GM10248 (cell line): ENCODE measurements around the gene CACNA2D3.
A peak's percentile ranks its signal among the peaks of the same experiment; 100 is the strongest.

Experiments used
- CTCF ChIA-PET: fragments of 300-600 bp; sonication (Branson Sonifier 250); formaldehyde crosslinking; extraction: SDS; loops from one replicate; lab custom pipeline; 2021; ENCODE audit warnings: antibody characterized with exemption; lab: Yijun Ruan, JAX
- POLR2A ChIA-PET: fragments of 350-650 bp; sonication (Branson Sonifier 250); formaldehyde crosslinking; extraction: SDS; loops from one replicate; lab custom pipeline; 2020; ENCODE audit warnings: antibody characterized with exemption; lab: Yijun Ruan, JAX
- DNase-seq: peaks from one replicate; pipeline ENCODE4 v3.0.0; 2012; ENCODE audit errors: extremely low spot score
- TF ChIP-seq, protein P1 (sequence below): IDR thresholded peaks from 2 replicates; pipeline ENCODE4 v1.5.1; 2012; ENCODE audit warnings: mild to moderate bottlenecking, low read depth; ENCODE audit errors: extremely low read depth, missing control alignments, control extremely low read depth

Gene CACNA2D3

GRCh38 chr3:54366007-54366750, 243.8 kb downstream of the CACNA2D3 start:
- CTCF ChIA-PET, result interaction anchor here (0.7 to 1.2 kb wide), 2 partner anchors 9 to 16 kb away, joined by 3 read pairs; no protein-coding TSS in a partner anchor
- TF ChIP-seq, protein P1, sequence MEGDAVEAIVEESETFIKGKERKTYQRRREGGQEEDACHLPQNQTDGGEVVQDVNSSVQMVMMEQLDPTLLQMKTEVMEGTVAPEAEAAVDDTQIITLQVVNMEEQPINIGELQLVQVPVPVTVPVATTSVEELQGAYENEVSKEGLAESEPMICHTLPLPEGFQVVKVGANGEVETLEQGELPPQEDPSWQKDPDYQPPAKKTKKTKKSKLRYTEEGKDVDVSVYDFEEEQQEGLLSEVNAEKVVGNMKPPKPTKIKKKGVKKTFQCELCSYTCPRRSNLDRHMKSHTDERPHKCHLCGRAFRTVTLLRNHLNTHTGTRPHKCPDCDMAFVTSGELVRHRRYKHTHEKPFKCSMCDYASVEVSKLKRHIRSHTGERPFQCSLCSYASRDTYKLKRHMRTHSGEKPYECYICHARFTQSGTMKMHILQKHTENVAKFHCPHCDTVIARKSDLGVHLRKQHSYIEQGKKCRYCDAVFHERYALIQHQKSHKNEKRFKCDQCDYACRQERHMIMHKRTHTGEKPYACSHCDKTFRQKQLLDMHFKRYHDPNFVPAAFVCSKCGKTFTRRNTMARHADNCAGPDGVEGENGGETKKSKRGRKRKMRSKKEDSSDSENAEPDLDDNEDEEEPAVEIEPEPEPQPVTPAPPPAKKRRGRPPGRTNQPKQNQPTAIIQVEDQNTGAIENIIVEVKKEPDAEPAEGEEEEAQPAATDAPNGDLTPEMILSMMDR, result no peak
- no peak for DNase-seq
- POLR2A ChIA-PET, result no interaction called here

DNA sequence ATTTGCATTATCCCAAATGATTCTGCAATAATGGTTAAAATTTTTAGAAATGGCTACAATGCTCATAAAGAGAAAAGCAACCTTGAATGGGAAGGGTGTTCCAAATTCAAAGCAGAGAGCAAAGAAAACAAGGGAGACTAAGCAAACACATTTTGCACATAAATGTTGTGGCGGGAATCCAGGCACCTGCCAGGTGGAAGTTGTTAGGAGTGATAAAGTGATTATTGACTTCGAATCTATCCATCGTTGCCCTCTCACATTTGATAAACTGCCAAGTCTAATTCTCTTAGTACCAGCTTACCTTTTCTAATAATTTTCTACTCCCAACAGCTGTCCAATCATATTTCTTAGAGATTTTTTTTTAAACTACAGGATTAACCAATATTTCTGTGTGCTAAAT, 244.5 kb downstream of the CACNA2D3 start:
- no peak for DNase-seq
- ChIA-PET POLR2A (no interaction called here), CTCF (interaction anchor here (0.7 to 1.2 kb wide), 2 partner anchors 10 to 16 kb away, joined by 3 read pairs; no protein-coding TSS in a partner anchor)
- TF ChIP-seq, protein P1, result no peak

DNA sequence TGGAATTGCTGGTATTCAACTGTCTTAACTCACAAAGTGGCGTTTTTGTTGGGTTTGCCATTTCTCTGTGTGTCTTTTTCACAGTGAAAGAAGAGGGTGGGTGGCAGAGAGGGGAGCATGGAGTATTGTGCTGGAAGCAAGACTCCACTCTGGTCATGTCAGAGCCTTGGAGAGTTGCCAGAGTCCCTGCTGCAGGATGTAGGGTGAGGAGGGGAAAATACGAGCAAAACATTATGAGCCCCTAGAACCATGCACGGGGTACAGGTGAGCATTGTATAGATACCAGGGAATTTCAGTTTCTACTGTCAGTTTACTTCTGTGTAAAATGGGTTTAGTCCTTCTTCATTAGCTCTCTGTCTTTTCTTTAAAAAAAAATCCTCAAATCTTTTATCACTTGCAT, 249.9 kb downstream of the CACNA2D3 start:
- POLR2A ChIA-PET, result no interaction called here
- no peak for DNase-seq
- CTCF ChIA-PET, result no interaction called here
- TF ChIP-seq, protein P1, result no peak

GRCh38 chr3:54374214-54374852, 252.0 kb downstream of the CACNA2D3 start:
- ChIA-PET POLR2A (no interaction called here), CTCF (interaction anchor here (0.8 to 1.7 kb wide), 2 partner anchors 10 to 436 kb away, joined by 3 to 19 read pairs; no protein-coding TSS in a partner anchor)

GRCh38 chr3:54376142-54376807, 253.9 kb downstream of the CACNA2D3 start:
- ChIA-PET POLR2A (no interaction called here), CTCF (no interaction called here)
- DNase-seq, result no peak

More at GRCh38 chr3:54374214-54374852, 252.0 kb downstream of the CACNA2D3 start:
- peak; percentile 27 for DNase-seq
- TF ChIP-seq, protein P1, result peak; percentile 24

More at GRCh38 chr3:54376142-54376807, 253.9 kb downstream of the CACNA2D3 start:
- TF ChIP-seq, protein P1, result no peak
